Hepatocyte (in vitro differentiated cells): ENCODE measurements around the gene UNC5A.

ENCODE experiments used
- EZH2phosphoT487 ChIP-seq: fragments of 200-600 bp; sonication (generic); IDR thresholded peaks from one replicate; pipeline ENCODE4 v1.6.1; 2018; ENCODE audit warnings: antibody characterized with exemption, mild to moderate bottlenecking, low read depth, moderate library complexity; ENCODE audit not compliant: unreplicated experiment, severe bottlenecking
- TF ChIP-seq, protein P1 (sequence below): fragments of 200-600 bp; sonication (generic); IDR thresholded peaks from 2 replicates; pipeline ENCODE4 v1.5.1; 2016; ENCODE audit warnings: antibody characterized with exemption, mild to moderate bottlenecking; ENCODE audit not compliant: poor library complexity

DNA sequence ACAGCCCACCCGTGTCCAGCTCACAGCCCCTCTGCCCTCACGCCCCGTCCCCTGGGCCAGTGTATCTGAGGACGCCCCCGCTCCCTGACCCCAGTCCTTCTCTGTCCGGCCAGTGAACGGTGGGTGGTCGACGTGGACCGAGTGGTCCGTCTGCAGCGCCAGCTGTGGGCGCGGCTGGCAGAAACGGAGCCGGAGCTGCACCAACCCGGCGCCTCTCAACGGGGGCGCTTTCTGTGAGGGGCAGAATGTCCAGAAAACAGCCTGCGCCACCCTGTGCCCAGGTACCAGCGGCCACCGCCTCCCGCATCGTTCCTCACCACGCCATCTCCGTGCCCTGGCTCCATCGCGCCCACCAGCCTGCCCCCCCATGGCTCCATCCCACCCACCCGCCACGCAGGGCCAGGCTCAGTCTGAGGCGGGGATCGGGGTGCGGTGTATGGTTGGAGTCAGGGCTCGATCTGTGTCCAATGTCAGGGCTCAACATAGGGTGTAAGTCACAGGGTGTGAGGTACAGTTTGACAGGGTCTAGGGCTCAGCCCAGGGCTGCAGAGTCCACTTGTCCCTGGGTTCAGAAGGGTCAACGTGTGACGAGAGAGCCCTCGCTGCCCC, 59.2 kb downstream of the UNC5A start:
- TF ChIP-seq, protein P1, sequence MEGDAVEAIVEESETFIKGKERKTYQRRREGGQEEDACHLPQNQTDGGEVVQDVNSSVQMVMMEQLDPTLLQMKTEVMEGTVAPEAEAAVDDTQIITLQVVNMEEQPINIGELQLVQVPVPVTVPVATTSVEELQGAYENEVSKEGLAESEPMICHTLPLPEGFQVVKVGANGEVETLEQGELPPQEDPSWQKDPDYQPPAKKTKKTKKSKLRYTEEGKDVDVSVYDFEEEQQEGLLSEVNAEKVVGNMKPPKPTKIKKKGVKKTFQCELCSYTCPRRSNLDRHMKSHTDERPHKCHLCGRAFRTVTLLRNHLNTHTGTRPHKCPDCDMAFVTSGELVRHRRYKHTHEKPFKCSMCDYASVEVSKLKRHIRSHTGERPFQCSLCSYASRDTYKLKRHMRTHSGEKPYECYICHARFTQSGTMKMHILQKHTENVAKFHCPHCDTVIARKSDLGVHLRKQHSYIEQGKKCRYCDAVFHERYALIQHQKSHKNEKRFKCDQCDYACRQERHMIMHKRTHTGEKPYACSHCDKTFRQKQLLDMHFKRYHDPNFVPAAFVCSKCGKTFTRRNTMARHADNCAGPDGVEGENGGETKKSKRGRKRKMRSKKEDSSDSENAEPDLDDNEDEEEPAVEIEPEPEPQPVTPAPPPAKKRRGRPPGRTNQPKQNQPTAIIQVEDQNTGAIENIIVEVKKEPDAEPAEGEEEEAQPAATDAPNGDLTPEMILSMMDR = no peak
- TF ChIP-seq EZH2phosphoT487 = no peak
